Karpas-422 (cell line): Measurements from ENCODE around the gene FKBP8. TPM values are rescaled to one million over a fixed set of nuclear protein-coding genes. Genes with fewer than 3 reads are reported as not detected.

ENCODE experiments used
- DNase-seq: peaks from one replicate; pipeline ENCODE4 v3.0.0-alpha.2; 2015
- H2AFZ ChIP-seq: fragments of 200-600 bp; sonication (generic); 2 replicates; pipeline ENCODE4 v1.6.1; 2014; ENCODE audit warnings: antibody characterized with exemption, low read length, mixed read lengths
- H3K27ac ChIP-seq: fragments of 200-600 bp; sonication (generic); 2 replicates; pipeline ENCODE4 v1.5.1; 2014; ENCODE audit warnings: mild to moderate bottlenecking, low read length, moderate library complexity
- H3K27me3 ChIP-seq: fragments of 200-600 bp; sonication (generic); 2 replicates; pipeline ENCODE4 v1.6.1; 2014; ENCODE audit warnings: low read length, mixed read lengths
- H3K36me3 ChIP-seq: fragments of 200-600 bp; sonication (generic); 2 replicates; pipeline ENCODE4 v1.6.1; 2014; ENCODE audit warnings: low read length, mixed read lengths; ENCODE audit not compliant: insufficient read depth
- H3K4me1 ChIP-seq: fragments of 200-600 bp; sonication (generic); 2 replicates; pipeline ENCODE4 v1.6.1; 2014; ENCODE audit warnings: mild to moderate bottlenecking, low read length, mixed read lengths
- H3K4me2 ChIP-seq: fragments of 200-600 bp; sonication (generic); 2 replicates; pipeline ENCODE4 v1.6.1; 2014; ENCODE audit warnings: low read length, low read depth, mild to moderate bottlenecking; ENCODE audit not compliant: poor library complexity, severe bottlenecking
- H3K4me3 ChIP-seq: fragments of 200-600 bp; sonication (generic); 2 replicates; pipeline ENCODE4 v1.5.1; 2014; ENCODE audit warnings: mild to moderate bottlenecking, antibody characterized with exemption, low read length, mixed read lengths
- H3K79me2 ChIP-seq: fragments of 200-600 bp; sonication (generic); 2 replicates; pipeline ENCODE4 v1.6.1; 2014; ENCODE audit warnings: mild to moderate bottlenecking, low read length, mixed read lengths
- H3K9ac ChIP-seq: fragments of 200-600 bp; sonication (generic); 2 replicates; pipeline ENCODE4 v1.6.0; 2014; ENCODE audit warnings: low read length
- H3K9me2 ChIP-seq: fragments of 200-600 bp; sonication (generic), shearing (Covaris generic); replicated peaks from 2 replicates; pipeline ENCODE4 v1.6.0; 2014; ENCODE audit warnings: mild to moderate bottlenecking, low read length, moderate library complexity; ENCODE audit not compliant: insufficient read depth
- H3K9me3 ChIP-seq: fragments of 300-700, 200-600 bp; sonication (generic); 2 replicates; pipeline ENCODE4 v1.6.1; 2014; ENCODE audit warnings: low read length, mixed read lengths
- H4K20me1 ChIP-seq: fragments of 200-600 bp; sonication (generic); 2 replicates; pipeline ENCODE4 v1.6.1; 2014; ENCODE audit warnings: mild to moderate bottlenecking, antibody characterized with exemption, low read length, low read depth; ENCODE audit not compliant: insufficient read depth
- total RNA-seq: library from RNA; depleted of rRNA; stranded (reverse); fragments of >200 nt; shearing (Covaris generic); gene quantifications from 2 replicates; pipeline ENCODE4 v1.2.3, GENCODE V29; 2014; ENCODE audit warnings: low replicate concordance

FKBP8 gene
- total RNA-seq, 1 experiment from 2014 or later = 92.6 TPM

GRCh38 chr19:18587962-18588610 lies 44.7 kb upstream of the FKBP8 start:
- Histone ChIP-seq H3K27ac (peak overlapping the region; percentile 85), H3K36me3 (no peaks in the 10 kb centered on the region), H3K4me1 (peaks cover 30% of the 10 kb centered on the region), H3K9me3 (no peaks in the 10 kb centered on the region), H3K4me2 (peak overlapping the region; percentile 96), H2AFZ (peak overlapping the region; percentile 85), H3K9me2 (no peaks in the 10 kb centered on the region), H3K4me3 (peak overlapping the region; percentile 84), H3K9ac (peak overlapping the region; percentile 90), H4K20me1 (no peaks in the 10 kb centered on the region), H3K27me3 (no peaks in the 10 kb centered on the region), H3K79me2 (no peaks in the 10 kb centered on the region)
- DNase-seq = no peak

- Histone ChIP-seq H3K27me3 (no peaks in the 10 kb centered on the region), H3K9ac (peak overlapping the region; percentile 90), H3K4me2 (peak overlapping the region; percentile 96), H2AFZ (no peak overlapping the region), H3K9me2 (no peaks in the 10 kb centered on the region), H3K4me1 (peaks cover 28% of the 10 kb centered on the region), H3K36me3 (no peaks in the 10 kb centered on the region), H3K27ac (no peak overlapping the region), H3K79me2 (no peaks in the 10 kb centered on the region), H3K4me3 (peak overlapping the region; percentile 84; the same call in 1 of the 2 replicates), H3K9me3 (no peaks in the 10 kb centered on the region), H4K20me1 (no peaks in the 10 kb centered on the region)
- no peak for DNase-seq
Observed at GRCh38 chr19:18587561-18587960, 44.2 kb upstream of the FKBP8 start.

- H3K4me3 ChIP-seq = no peak overlapping the region
- no peak overlapping the region for H2AFZ ChIP-seq
- no peaks in the 10 kb centered on the region for H3K79me2 ChIP-seq
- no peak overlapping the region for H3K4me2 ChIP-seq
- H3K27me3 ChIP-seq = no peaks in the 10 kb centered on the region
- H3K9me3 ChIP-seq = no peaks in the 10 kb centered on the region
- no peak overlapping the region for H3K9ac ChIP-seq
- DNase-seq = peak; percentile 65
- no peaks in the 10 kb centered on the region for H3K9me2 ChIP-seq
- H4K20me1 ChIP-seq = no peaks in the 10 kb centered on the region
- H3K27ac ChIP-seq = no peak overlapping the region
- H3K4me1 ChIP-seq = peaks cover 28% of the 10 kb centered on the region
- no peaks in the 10 kb centered on the region for H3K36me3 ChIP-seq
Observed at GRCh38 chr19:18586306-18586705, 42.9 kb upstream of the FKBP8 start.

- Histone ChIP-seq H3K36me3 (peaks cover 1% of the 10 kb centered on the region; the same call in 1 of the 2 replicates), H3K27me3 (no peaks in the 10 kb centered on the region), H3K9me2 (no peaks in the 10 kb centered on the region), H4K20me1 (peaks cover 7% of the 10 kb centered on the region; the same call in 1 of the 2 replicates), H3K4me3 (no peak overlapping the region), H2AFZ (no peak overlapping the region), H3K9ac (no peak overlapping the region), H3K79me2 (no peaks in the 10 kb centered on the region), H3K9me3 (no peaks in the 10 kb centered on the region), H3K4me2 (no peak overlapping the region), H3K4me1 (no peaks in the 10 kb centered on the region), H3K27ac (no peak overlapping the region)
- no peak for DNase-seq
Observed at GRCh38 chr19:18580311-18580710, 36.9 kb upstream of the FKBP8 start.

GRCh38 chr19:18577365-18577914 lies 34.1 kb upstream of the FKBP8 start:
- Histone ChIP-seq H3K27me3 (no peaks in the 10 kb centered on the region), H3K4me3 (no peak overlapping the region), H3K9me2 (no peaks in the 10 kb centered on the region), H3K4me2 (no peak overlapping the region), H4K20me1 (peaks cover 26% of the 10 kb centered on the region), H3K79me2 (peaks cover 12% of the 10 kb centered on the region), H2AFZ (no peak overlapping the region), H3K36me3 (peaks cover 26% of the 10 kb centered on the region), H3K9ac (no peak overlapping the region), H3K9me3 (no peaks in the 10 kb centered on the region), H3K27ac (no peak overlapping the region), H3K4me1 (peaks cover 12% of the 10 kb centered on the region)
- DNase-seq = no peak

- H4K20me1 ChIP-seq = peaks cover 32% of the 10 kb centered on the region
- no peaks in the 10 kb centered on the region for H3K9me2 ChIP-seq
- peaks cover 13% of the 10 kb centered on the region for H3K4me1 ChIP-seq
- no peaks in the 10 kb centered on the region for H3K9me3 ChIP-seq
- H3K4me3 ChIP-seq = no peak overlapping the region
- H3K9ac ChIP-seq = no peak overlapping the region
- peak; percentile 38 for DNase-seq
- no peaks in the 10 kb centered on the region for H3K27me3 ChIP-seq
- no peak overlapping the region for H3K27ac ChIP-seq
- H3K36me3 ChIP-seq = peaks cover 26% of the 10 kb centered on the region
- H2AFZ ChIP-seq = no peak overlapping the region
- H3K4me2 ChIP-seq = no peak overlapping the region
- H3K79me2 ChIP-seq = peaks cover 19% of the 10 kb centered on the region
Observed at GRCh38 chr19:18576383-18576782, 33.0 kb upstream of the FKBP8 start.

GRCh38 chr19:18574691-18575291 lies 31.4 kb upstream of the FKBP8 start:
- H3K36me3 ChIP-seq = peaks cover 26% of the 10 kb centered on the region
- peaks cover 32% of the 10 kb centered on the region for H4K20me1 ChIP-seq
- no peak overlapping the region for H3K9ac ChIP-seq
- no peak for DNase-seq
- H3K4me1 ChIP-seq = peaks cover 19% of the 10 kb centered on the region
- H3K9me3 ChIP-seq = no peaks in the 10 kb centered on the region
- H3K9me2 ChIP-seq = no peaks in the 10 kb centered on the region
- peaks cover 19% of the 10 kb centered on the region for H3K79me2 ChIP-seq
- H3K4me2 ChIP-seq = no peak overlapping the region
- H3K27me3 ChIP-seq = no peaks in the 10 kb centered on the region
- H3K4me3 ChIP-seq = no peak overlapping the region
- no peak overlapping the region for H2AFZ ChIP-seq
- no peak overlapping the region for H3K27ac ChIP-seq

GRCh38 chr19:18571564-18572344 lies 28.4 kb upstream of the FKBP8 start, which contains the start of gene UBA52:
Gene UBA52 (plus strand): TSS chr19:18571857. CDS start chr19:18573301, 1,444 bp downstream.
- H3K4me1 ChIP-seq = peaks cover 19% of the 10 kb centered on the region
- H3K9ac ChIP-seq = peak within 1 kb of the TSS; percentile 95
- H3K4me2 ChIP-seq = peak within 1 kb of the TSS; percentile 92
- peaks cover 19% of the 10 kb centered on the region for H3K79me2 ChIP-seq
- no peaks in the 10 kb centered on the region for H3K9me2 ChIP-seq
- H3K4me3 ChIP-seq = peak within 1 kb of the TSS; percentile 96
- no peaks in the 10 kb centered on the region for H3K9me3 ChIP-seq
- peak; percentile 99 for DNase-seq
- no peaks in the 10 kb centered on the region for H3K27me3 ChIP-seq
- peaks cover 32% of the 10 kb centered on the region for H4K20me1 ChIP-seq
- no peak within 1 kb of the TSS for H2AFZ ChIP-seq
- peak within 1 kb of the TSS; percentile 41 for H3K27ac ChIP-seq
- H3K36me3 ChIP-seq = peaks cover 46% of the 10 kb centered on the region
